Measurements from ENCODE around the gene QRICH1.

The QRICH1 gene

DNA sequence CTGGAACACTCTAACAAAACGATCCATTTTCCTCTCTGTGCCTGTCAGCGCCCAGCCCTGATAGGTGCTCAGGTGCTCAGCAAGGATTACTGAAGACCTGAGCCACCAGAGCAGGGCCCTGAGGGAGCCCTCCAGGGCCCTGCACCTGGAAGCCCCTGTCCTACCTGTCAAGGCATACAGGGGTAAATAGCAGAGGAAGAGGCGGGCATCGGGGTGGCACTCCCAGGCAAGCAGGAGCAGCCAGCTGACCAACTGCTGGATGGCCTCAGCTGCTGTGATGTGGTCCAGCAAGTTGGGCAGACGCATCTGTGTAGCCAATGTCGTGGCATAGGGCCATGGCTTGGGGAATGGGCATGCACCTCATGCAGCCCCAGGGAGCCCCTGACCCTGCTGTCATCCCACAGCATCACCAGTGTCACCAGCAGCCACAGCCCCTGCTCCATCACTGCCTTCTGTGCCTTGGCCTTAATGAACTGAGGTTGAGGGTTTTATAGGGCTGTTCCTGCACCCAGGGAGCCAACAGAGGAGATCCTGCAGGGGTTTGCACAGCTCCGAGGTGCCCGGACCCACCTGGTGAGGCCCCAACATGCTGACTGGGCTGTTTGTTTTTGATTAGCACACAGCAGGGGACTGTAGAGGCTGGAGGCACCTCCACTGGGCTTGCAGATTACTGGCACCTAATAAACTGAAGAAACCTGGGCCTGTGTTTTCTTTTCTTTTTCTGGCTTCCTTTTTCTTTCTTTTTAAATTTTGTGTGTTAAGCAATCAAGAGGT is 94.6 kb downstream of the QRICH1 start:
- DNase-seq (ENCODE audit: low read depth in 2 of 2, low spot score in 1 of 2), result no peak

DNA sequence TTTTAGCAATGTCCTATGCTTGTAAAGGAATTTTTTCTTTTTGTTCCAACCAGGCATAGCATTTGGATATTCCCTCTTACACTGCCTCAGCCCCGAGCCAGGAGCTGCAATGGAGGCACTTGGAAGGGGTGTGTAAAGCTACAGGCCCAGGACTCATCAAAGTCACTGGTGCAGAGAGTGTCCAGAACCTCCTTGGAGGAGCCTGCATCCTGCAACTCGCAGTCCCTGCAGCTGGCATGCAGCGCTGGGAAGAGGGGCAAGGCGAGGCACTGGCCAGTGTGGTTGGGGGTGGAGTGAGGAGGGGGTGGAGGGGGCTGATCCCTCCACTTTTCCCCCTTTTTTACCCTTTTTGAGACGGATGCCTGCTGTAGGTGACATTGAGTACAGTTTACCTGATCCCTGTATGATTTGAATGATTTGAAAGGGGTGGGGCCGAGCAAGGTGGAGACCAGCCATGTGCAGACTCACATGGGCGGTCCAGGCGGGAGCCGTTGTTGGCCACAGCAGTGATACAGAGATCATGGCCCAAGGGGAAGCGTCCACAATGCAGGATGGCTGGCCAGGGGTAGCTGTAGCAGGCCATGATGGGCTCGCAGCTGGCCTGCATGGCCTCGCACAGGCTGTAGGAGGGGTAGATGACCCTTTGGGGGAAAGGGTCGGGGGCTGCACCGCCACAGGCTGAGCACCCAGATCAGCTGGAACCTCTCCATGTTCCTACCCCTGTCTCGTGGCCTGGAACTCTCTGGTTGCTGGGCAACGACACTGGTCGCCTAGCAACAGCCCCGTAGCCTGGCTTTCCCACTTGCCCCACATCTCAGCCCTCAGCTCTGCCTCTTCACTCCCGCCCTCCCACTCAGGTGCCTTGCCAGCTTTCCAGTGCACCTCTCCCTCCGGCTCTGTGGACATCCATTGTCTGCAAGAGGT is 95.9 kb downstream of the QRICH1 start:
- no peak for DNase-seq (ENCODE audit: low read depth in 2 of 2, low spot score in 1 of 2)

DNA sequence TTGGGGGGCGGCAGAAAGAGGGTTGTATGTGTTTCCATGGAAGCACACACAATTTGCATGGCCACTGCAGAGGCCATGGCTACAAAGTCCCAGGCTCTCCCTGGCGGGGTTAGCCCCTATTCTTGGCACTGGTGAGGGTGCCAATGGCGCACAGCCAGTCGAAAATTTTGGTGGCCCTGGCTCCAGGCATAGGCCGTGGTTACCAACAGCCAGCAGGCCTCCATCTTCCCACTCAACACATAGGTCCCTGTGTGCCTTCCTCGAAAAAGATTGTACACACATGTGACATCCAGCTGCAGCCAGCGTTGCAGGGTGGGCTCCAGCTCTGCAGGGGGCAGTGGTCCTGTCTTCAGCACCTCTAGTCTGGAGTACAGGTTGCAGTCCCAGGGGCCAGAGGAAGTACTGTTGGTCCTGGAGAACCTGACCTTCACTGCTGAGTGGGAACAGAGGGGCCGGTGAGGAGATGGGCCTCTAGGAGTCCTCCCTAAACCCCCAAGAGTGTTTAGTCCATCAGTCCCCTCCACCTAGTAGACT is 96.7 kb downstream of the QRICH1 start:
- no peak for DNase-seq (ENCODE audit: low read depth in 2 of 2, low spot score in 1 of 2)

DNA sequence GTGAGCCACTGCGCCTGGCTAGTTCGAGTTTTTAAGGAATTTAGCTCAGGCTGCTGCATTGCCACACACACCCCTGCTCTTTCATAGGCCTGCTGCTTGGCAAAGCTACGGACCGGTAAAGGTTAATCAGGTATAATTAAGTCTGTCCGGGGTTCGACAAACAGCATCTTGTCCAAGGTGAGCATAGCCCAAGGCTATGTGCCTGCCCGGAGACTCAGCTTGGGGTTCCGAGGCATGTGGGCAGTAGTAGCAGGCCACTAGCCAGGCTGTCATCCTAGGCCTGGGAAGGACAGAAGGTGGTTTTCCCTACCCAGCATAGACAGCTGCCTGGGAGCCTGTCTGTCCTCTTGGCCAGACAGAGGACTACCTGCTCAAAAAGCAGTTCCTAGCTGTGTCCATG is 97.2 kb downstream of the QRICH1 start:
- no peak for DNase-seq (ENCODE audit: low read depth in 2 of 2, low spot score in 1 of 2)

DNA sequence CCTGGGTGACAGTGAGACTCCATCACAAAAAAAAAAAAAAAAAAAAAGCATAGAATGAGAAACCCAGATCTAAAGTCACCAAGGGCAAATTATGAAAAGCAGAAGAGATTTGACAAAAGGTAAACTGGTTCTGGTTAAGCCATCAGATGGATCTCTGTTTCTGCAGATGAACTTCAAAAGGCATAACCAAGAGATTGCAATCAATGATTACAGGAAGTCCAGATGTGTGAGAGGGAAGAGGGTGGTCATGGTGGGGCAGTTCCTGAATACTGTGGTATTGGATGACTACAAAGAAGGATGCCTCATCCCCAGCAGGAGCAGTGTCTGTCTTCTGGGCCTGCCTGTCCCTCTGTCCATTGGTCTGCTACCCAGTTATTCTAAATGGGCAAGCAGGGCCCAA is 100.0 kb downstream of the QRICH1 start:
- no peak for DNase-seq (ENCODE audit: low read depth in 2 of 2, low spot score in 1 of 2)

DNA sequence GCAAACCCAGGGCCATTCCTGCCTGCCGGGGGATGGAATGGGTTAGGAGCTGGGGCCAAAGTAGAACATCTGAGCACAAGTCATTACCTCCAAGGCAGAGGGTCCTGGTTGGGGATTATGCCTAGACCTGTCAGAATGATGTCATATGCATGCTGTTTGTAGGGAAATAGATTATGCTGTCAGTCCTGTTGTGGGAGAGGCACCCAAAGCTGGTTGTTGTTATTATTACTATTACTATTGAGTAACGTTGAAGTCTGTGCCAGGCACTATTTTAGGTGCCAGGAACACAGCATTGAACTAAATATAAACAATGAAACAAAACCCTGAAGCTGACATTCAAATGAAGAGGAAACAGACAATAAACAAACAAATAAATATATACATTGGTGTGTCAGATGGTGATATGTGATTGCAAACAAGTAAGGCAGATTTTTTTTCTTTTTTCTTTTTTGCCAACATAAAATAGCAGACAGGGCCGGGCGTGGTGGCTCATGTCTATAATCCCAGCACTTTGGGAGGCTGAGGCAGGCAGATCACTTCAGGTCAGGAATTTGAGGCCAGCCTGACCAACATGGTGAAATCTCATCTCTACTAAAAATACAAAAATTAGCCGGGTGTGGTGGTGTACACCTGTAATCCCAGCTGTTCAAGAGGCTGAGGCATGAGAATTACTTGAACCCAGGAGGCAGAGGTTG is 101.9 kb downstream of the QRICH1 start:
- DNase-seq (ENCODE audit: low read depth in 2 of 2, low spot score in 1 of 2), result no peak

DNA sequence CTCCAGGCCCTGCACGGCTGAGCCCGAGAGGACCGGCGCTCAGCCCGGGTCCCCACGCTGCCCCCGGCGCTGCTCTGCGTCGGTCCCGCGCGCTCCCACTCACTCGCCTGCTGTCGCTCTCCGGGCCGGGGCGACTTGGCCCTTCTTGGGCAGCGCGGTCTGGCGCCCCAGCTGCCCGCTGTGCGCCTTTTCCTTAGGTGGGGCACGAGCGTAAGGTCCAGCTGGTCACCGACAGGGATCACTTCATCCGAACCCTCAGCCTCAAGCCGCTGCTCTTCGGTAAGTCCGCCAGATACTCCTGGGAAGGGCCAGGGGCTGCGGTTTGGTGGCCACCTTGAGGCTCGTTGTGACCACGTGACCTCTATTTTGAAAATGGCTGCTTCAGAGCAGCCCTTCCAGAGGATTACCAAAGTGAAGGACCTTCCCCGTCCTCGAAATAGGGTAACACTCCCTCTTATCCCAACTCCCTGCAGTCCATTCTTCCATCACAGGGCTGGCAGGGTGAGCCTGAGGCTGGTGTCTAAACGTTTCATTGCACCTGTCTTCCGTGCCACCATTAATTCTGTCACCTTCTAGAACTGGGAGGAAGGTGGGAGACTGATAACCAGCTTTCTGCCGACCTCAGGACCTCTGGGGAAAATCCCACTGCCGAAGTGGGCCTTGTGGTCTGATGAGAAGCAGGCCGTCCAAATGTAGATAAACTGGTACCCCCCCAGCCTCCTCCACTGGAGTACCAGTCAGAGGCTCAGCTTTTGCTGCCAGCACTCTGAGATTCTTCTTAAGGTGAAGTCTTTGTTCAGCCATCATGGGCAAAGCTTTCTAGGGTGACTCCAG is 103.0 kb downstream of the QRICH1 start:
- no peak for DNase-seq (ENCODE audit: low read depth in 2 of 2, low spot score in 1 of 2)

DNA sequence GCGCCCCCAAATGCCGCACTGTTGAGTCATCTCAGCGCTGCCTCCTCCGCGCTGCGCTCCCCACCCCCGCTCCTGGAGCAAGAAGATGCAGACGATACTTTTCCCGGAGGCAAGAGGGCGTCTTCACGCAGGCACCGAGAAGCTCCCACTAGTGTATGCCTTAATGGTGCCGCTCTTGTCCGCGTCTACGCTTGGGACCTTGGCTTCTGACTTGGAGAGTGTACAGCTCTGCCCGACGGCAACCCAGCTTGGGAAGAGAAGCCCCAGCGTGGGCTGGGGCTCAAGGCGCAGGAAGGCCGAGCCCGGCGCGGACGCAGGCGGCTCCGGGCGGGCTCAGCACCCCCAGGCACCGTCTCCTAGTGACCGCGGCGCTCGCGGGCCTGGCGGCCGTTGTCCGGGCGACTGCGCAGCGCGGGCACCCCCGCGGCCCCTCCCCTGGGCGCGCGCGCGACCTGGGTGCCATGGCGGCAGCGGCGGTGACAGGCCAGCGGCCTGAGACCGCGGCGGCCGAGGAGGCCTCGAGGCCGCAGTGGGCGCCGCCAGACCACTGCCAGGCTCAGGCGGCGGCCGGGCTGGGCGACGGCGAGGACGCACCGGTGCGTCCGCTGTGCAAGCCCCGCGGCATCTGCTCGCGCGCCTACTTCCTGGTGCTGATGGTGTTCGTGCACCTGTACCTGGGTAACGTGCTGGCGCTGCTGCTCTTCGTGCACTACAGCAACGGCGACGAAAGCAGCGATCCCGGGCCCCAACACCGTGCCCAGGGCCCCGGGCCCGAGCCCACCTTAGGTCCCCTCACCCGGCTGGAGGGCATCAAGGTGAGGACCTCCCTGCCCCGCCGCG is 103.9 kb downstream of the QRICH1 start, which contains the start of gene P4HTM:
Gene P4HTM (plus strand): TSS at position 446 of the 840 bp plus-strand sequence. CDS start 16 bp downstream, at position 462.
- DNase-seq (ENCODE audit: low read depth in 2 of 2, low spot score in 1 of 2), result peak; percentile 69 to 79

DNA sequence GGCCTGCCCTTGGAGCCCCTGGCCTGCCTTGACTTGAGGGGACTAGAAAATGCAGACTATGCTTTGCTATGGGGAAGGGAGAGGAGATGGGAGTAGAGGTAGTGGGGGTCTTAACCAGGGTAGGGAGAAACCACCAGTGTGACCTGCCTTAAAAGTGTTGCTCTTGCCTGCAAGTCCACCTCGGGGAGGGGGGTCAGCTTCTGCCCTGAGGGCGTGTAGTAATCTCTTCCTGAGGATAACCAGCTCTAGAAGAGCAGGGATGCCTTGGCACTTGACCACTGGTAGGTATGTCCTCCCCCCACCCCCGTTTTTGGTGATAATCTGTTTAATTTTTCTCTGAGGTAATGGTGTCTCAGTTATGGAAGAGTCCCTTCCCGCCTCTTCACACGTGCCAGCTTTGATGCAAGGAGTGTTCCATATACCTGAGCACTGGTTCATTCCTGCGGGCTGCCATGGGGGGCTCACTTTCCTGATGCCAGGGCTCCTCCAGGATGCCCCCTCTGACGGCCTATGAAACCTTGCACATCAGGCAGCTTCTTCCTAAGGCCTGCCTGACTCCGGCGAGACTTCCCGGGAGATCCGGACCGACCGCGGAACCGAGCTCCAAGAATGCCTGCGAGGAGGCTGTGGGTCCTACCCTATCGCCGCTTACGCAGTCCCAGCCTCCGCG is 104.6 kb downstream of the QRICH1 start:
- no peak for DNase-seq (ENCODE audit: low read depth in 2 of 2, low spot score in 1 of 2)

DNA sequence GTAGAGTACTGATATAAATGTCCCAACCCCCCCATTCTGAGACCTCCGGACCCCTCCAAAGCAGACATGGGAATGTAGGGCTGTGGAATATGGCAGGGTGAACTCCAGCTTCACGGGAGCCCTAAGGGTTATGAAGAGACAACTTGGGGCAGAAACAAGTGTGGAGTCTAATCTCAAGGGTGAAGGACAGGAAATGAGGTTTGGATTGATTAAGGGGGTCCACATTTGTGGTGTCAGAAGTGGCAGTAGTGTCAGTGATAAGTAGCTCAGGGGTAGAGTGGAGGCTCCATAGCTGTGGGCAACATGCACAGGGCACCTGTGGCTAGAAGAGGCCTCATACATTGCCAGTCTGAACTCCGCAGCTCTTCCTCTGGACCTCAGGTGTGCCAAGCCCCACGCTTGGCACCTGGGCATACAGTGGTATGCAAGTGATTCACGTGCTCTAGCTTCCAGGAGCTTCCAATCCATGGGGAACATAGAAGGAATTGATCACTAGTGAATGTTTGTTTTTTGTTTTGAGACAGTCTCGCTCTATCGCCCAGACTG is 108.0 kb downstream of the QRICH1 start:
- no peak for DNase-seq (ENCODE audit: low read depth in 2 of 2, low spot score in 1 of 2)

DNA sequence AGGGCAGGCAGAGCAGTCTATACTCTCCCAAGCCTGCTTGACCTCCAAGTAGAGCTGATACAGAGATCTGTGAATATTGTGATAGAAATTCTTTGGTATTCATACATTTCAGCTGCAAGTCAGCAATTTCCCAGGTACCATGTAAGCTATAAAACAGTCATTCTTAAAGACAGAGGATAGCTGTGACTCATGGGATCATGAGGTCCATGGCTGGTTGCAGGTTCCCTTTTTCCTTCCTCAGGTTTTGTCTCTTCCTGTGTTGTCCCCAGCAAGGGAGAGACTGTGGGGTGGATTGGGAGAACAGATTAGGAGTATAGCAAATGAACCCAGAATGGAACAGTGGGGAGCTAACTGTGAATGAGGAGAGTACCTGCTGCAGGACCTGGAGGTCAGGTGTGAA is 109.2 kb downstream of the QRICH1 start:
- no peak for DNase-seq (ENCODE audit: low read depth in 2 of 2, low spot score in 1 of 2)

DNA sequence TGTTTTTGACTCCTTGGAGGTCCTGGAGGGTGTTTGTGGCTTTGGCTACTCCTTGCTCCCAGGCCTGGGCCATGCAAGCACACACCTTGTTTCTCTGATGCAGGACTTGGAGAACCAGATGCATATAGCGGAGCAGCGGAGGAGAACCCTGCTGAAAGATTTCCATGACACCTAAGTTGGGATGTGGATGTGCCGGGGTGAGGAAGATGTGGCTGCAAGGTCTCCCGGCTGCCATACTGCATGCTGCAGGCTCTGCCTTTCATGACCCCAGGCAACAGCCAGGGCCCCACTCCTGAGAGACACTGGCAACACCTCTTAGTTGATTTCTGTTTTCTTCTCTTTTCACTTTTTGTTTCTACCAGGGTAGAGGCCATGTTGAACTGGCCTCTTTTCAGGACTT is 110.8 kb downstream of the QRICH1 start:
- no peak for DNase-seq (ENCODE audit: low read depth in 2 of 2, low spot score in 1 of 2)

DNA sequence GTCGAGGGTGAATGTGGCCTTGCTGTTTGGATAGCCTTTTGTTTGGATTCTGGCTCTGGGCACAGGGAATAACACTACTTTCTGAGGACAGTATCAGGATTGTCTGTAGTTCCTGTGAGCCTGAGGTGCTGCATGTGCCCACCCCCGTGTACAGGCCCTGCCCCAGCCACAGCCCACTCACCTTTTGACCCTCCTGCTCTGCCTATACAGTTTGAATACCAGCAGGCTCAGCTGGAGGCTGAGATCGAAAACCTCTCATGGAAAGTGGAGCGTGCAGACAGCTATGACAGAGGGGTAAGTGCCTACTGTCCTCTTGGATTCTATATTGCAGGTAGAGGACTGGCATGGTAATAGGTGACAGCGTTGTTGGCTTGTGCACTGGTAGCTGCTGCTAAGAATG is 111.2 kb downstream of the QRICH1 start:
- no peak for DNase-seq (ENCODE audit: low read depth in 2 of 2, low spot score in 1 of 2)

DNA sequence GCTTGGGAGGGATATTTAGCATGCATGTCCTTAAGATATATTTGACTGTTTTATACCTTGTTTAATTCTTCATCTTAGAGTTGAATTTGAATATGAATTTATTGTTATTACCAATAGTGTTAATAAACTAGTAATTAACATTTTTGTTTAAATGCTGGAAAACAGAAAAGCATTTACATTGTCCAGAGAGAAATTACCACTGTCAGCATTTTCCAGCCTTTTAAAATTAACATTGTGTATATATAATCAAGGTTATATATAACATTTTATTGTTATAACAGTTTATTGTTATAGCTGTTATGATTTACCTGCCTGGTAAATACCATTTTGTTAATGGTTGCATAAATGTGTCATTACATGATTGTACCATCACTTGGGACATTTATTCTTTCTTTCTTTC is 111.9 kb downstream of the QRICH1 start:
- no peak for DNase-seq (ENCODE audit: low read depth in 2 of 2, low spot score in 1 of 2)

DNA sequence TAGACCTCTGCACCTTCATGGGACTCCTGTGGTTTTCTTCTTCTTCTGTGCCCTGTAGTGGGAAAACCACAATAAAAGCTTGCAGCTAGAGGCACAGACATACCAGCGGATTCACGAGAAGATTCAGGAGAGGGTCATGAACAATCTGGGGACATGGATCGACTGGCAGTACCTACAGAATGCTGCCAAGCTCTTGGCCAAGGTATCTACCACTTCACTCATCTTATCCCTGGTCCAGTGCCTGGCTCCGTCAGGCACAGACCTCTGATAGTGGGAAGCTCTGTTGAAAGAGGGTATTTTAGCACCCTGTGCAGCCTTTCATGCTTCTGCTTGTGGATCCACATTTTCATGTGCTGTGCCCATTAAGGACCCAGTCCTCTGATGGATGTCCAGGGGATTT is 113.6 kb downstream of the QRICH1 start:
- no peak for DNase-seq (ENCODE audit: low read depth in 2 of 2, low spot score in 1 of 2)
